Left colon (tissue), 2 donors: Measurements from ENCODE around the gene SLC38A1. TPM values are rescaled to one million over a fixed set of nuclear protein-coding genes. Genes with fewer than 3 reads are reported as not detected.
"Not testable (repeated sequence)": the region's sequence is repeated elsewhere in the genome, so short reads cannot be mapped to it uniquely, and the experiment has no call there.

ENCODE experiments used
- ATAC-seq: fragments of 200-7000 bp; cut with Tn5 transposase; one replicate; pipeline ENCODE4 v1.9.1; 2020; ENCODE audit warnings: mild to moderate bottlenecking, moderate library complexity
- DNase-seq, 2 donors: peaks; one replicate each; pipeline ENCODE4 v3.0.0-alpha.2; 2020
- intact Hi-C, 2 donors: fragments of 100-400 bp; cut with DNase I in 1 of 2; cut with micrococcal nuclease in 1 of 2; formaldehyde crosslinking; loops; one replicate each; pipeline versions ENCODE4 v1.11.2 to v1.14.0; 2022; cut with DNase I, micrococcal nuclease
- total RNA-seq, 2 donors: library from RNA; stranded (reverse); fragmentation: NEBNext Ultra II Directional; extraction: Animal tissue kit (Norgen Biotek cat#: 25700); gene quantifications; one replicate each; pipeline ENCODE4 v1.2.1, GENCODE V29; 2021
- donor health status: DM: no; HTN: no; CAD: no.
- donor health status: DM: yes; HTN: yes; CAD: no.

Gene SLC38A1
- total RNA-seq, 2 donors from 2014 or later: 126 to 149 TPM

DNA sequence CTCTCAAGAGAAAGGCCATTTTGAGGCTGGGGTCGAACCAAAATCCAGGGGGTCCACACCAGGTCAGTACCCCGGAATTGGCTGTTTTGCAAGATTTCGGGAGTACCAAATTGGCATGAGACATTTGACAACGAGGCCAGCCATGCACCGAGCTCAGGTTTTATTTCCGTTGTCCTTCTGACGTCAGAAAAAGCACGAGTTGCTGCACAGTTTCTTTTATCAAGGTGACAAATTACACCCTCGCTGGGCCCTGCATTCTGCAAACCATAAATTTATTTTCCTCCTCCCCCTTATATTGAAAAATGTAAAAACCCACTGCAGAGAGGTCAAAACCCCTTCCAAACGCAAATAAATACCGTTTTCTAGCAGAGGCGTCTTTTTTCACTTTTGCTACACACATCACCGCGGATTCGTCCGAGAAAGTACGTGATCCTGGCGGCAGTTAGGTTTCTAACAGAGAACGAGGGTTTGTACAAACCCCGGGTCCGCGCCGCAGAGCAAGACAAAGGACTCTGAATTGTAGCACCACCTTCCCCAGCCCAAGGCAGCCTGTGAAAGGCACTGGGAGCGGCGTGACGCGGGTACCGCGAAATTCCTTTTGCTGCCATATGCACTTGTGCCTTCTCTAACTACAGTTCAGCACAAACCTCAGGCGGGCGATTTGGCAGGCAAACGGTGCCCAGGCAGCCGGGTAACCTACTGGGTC, 1.8 kb downstream of the SLC38A1 start:
- peak; percentile 42 for ATAC-seq
- intact Hi-C loops: loop anchor here in 1 of 2 donors (5.0 kb wide), 1 partner anchor 45 kb away; no protein-coding TSS in a partner anchor
- DNase-seq: peak; percentile 71 to 78

DNA sequence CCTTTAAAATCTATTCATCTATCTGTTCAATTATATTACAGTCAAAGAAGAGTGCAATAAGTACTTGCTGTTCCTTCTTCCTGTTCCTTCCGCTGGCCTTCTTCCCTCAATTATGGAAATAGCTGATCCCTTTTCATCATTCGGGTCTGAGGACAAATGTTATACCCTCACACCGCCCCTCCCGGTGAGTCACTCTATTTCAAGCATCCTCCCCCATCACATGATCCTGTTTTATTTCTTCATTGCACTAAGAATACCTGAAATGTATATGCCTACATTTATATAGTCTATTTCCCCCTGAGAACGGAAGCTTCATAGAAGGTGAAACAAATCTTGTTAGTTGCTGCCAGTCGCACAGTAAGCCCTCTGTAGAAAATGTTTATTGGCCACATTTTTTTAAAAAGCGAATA, 2.5 kb downstream of the SLC38A1 start:
- intact Hi-C loops: loop anchor here in 1 of 2 donors (5.0 kb wide), 1 partner anchor 44 kb away; no protein-coding TSS in a partner anchor
- peak; percentile 28 for ATAC-seq
- DNase-seq: peak; percentile 52 to 65

DNA sequence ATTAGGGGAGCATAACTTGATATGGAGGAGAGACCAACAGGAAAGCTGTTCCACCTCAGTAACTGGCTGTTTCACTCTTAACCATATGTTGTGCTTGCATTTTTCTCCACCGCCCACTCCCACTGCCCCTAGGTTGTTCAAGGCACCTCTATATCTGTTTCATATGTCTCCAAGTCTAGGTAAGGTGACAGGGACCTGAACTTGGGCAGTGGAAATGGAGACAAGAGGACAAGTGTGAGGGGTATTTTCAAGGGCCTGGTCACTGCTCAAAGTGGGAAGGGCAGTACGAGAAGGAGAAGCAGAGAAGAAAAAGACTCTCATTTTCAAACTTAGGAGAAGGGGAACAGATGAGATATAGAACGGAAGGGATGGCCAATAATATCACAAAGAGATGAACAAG, 3.1 kb downstream of the SLC38A1 start:
- intact Hi-C loops: loop anchor here in 1 of 2 donors (5.0 kb wide), 1 partner anchor 43 kb away; no protein-coding TSS in a partner anchor
- ATAC-seq (no peak), DNase-seq (no peak)

DNA sequence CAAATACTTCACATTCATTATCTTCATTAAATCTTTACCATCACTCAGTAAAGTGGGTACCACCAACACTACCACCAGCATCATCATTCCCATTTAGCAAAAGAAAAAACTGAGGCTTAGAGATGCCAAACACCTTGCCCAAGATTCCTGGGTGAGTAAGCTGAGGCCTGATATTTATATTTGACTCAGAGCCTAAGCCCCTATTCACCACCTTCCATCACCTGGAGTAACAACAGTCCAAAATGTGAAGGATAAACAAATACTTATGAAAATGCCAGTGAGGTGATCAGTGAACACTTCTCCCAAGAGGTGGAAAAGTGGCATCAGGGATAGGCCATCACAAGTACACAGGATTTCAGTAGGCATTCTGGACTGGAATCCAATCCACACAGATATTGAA, 3.7 kb downstream of the SLC38A1 start:
- DNase-seq (no peak), ATAC-seq (no peak)
- intact Hi-C loops: loop anchor here in 1 of 2 donors (5.0 kb wide), 1 partner anchor 43 kb away; no protein-coding TSS in a partner anchor

DNA sequence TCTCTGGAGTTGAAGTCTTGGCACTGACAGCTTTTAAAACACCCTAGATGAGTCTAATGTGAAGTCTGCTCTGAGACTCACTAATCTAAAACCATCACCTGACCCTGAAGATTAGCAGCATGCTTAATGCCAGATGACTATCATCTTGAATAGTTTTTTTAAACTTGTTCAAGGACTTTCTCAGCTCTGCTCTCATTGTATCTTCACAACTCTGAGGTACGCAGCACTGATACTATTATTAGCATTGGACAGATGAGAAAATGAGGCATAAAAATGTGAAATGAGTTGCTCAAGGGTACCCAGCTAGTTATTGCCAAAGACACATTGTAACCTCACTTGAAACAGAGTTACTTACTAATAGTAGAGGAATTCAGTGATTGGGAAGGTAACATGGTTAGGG, 4.8 kb downstream of the SLC38A1 start:
- ATAC-seq (no peak), DNase-seq (no peak)
- intact Hi-C loops: no loop called here

DNA sequence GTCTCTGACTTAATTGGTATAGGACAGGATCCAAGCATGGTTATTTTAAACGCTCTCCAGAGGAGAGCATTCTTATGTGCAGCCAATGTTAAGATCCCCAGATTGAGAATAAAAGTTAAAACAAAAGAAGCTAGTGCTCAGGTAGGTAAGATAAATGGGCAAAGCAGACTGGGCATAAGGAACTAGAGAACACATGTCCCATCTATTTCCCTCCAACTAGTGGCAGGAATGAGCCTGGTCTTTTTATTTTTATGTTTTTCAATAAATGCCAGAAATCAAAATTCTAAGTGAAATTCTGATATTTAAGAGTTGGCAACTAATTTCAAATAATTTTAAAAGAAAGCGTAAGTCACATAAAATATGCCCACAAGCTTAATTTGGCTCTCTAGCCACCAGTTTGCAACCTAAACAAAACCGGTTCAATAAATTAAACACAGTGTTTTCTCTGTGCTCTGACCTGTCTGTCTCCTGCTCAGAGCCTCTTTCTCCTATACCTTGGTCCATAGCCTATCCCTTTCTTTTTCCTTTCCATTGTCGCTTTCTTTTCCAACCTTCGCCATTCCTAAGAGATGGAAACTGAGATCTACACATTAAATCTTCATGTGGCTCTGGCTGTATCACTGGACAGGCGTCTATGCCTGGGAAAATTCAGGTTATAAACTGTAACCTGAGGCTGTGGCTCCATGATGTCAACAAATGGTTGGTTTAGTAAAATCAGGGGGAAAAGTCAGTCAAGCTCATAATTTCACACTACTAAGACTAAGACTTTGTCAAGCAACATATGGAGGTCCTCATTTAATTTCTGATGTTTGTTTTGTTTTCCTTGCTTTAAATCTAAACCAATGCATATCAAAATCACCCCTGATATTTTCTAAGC, 5.5 kb downstream of the SLC38A1 start:
- ATAC-seq: no peak
- intact Hi-C loops: no loop called here
- DNase-seq: no peak

DNA sequence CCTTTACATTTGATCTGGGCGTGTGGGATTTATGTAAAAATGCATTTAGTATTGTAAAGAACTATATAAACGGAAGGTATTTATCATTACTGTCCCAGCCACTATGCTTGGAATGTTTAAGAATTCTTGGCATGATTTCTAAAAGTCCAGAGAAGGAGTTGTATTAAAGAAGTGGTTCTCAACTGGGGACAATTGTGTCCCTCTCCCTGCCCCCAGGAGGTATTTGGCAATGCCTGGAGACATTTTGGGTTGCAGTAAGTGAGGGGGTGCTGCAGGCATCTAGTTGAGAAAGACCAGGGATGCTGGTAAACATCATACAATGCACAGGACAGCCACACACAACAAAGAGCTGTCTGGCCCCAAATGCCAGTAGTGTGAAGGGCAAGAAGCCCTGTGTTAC, 7.2 kb downstream of the SLC38A1 start:
- intact Hi-C loops: no loop called here
- no peak for ATAC-seq
- no peak for DNase-seq

DNA sequence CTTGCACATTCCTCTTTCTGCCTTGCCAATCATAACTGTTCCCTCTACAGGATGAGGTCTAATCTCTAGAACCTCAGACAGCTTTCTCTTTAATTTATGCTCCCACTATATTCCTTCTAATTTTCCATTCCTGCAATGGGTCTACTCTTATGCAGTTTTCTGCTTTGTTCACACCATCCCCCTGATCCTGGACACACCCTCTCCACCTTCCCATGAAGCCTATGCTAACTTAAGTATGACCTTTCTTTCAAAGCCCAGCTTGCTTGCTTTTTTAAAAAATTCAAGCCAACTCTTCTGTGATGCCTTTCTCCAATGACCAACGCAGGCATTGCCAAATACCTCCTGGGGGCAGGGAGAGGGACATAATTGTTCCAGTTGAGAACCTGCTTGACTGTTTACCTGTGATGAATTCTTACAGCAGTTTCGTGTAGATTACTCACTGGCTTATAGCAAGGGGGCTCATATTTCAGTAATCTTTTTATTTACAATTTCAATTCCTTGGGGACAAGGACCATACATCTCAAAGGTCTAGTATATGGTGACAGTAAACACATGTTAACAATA, 7.8 kb downstream of the SLC38A1 start:
- ATAC-seq (no peak), DNase-seq (no peak)
- intact Hi-C loops: no loop called here

DNA sequence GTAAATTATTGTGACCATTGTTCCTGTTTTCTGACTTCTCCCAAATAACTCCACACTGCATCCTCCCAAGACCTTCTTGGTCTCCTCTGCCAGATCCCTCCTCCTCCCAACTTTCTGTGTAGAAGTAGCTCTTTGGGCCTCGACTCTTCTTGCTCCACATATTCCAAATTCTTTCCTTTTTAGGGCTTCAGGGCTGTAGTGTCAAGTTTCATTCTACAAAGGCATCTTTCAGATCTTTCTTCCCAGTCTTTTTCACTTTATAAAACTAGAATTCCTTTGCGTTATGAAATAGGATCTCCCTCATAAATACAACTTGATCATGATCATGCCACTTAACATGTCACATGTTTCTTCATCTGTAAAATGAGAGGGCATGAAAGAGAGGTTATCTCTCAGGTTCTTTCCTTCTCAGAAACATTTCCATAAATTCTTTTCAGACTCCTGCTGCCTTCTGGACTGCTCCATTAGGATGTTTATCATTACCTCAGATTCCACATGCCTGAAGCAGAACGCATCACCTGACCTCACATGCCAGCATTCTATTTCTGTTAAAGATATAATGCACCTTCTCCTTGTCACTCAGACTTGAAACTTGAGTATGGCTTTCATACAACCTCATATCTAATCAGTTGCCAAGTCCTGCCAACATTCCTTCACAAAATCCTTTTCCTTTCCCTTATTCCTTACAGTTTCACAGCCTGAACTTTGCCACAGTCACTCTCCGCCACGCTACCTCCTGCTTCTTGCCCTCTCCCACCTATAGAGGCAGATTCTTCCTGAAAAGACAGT, 8.5 kb downstream of the SLC38A1 start:
- DNase-seq: no peak
- intact Hi-C loops: no loop called here
- ATAC-seq: no peak

DNA sequence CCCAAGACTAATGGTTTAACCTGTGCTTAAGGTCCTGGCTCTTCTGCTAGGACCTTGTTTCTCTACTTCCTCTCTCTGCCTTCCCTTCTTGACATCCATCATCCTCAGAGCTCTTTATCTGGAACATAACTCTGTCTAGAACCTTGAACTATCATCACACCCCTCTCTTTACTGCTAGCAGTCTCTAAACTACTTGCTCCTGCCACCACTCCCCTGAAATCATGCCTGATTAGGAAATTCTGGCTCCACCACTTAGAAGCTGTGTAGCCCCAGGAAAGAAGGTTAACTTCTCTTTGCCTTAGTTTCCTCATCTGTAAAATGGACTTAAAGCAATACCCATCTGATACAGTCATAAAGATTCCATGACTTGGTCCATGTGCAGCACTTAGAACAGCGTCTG, 9.1 kb downstream of the SLC38A1 start:
- intact Hi-C loops: no loop called here
- DNase-seq (no peak), ATAC-seq (peak; percentile 55)

DNA sequence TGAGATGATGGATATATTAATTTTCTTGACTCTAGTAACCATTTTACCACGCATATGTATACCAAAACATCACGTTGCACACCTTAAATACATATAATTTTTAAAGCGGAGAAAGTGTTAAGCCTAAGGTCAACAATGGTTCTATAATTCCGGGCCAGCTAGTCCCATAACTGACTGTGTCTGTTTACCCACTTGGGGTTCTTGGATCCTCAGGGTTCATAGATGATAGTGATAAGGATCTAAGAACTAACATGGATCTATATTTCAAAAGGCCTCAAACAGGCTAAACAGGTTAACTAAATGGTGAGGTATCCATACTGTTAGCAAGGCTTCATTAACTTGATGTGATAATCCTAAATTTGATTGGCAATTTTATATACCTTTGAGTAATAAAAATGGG, 9.8 kb downstream of the SLC38A1 start:
- ATAC-seq: peak; percentile 45
- intact Hi-C loops: no loop called here

DNA sequence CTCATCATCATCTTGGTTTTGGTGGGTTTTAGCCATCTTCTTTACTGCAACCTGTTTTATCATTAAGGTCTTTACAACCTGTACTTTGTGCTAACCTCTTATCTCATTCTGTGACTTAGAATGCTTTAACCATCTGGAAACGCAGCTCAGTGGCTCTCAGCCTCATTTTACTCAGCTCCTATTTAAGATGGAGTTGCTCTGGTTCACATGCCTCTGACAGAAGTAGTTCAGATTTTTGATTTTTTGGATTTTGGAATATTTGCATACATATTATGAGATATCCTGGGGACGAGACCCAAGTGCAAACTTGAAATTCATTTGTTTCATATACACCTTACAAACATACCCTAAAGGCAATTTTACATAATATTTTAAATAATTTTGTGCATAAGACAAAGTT, 10.7 kb downstream of the SLC38A1 start:
- DNase-seq (no peak), ATAC-seq (no peak)
- intact Hi-C loops: no loop called here

More for the DNA sequence above, 9.8 kb downstream of the SLC38A1 start:
- DNase-seq: no peak

DNA sequence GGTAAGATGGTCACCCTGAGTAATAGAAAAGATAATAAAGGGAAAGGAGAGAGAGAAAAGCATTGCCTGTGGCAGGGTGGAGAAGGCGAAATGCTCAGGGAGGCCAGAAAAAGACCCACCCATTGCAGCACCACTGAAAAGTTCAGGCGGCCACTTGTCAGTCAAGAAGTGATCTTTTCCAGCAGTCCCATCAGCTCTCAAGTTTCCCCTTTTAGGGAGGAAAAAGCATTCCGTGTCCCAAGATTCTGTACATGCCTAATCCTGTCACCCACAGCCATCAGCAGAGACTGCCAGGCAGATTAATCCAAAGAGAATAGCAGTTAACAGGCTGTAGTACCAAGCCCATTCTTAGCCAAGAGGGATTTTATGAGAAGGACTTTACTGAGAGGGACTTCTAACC, 11.9 kb downstream of the SLC38A1 start:
- ATAC-seq (no peak), DNase-seq (no peak)
- intact Hi-C loops: no loop called here

DNA sequence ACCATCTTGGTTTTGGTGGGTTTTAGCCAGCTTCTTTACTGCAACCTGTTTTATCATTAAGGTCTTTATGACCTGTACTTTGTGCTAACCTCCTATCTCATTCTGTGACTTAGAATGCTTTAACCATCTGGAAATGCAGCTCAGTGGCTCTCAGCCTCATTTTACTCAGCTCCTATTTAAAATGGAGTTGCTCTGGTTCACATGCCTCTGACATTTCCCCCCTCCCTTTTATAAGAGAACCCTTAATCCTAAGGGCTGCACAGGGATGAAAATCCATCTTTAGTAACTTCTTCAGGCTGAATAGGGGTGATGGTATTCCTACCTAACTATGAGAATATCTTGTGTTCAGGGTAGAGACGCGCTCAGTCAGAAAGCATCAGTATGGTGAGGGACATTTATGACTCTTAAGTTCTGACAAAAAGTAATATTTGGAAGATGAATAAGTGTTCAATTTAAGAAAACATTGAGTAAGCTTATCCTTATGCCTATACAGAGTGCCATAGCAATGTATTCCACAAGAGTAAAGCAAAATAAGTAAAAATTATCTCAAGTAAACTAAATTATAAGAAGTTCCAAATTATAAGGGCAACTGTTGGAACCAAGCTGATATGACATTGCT, 15.2 kb downstream of the SLC38A1 start:
- intact Hi-C loops: no loop called here
- no peak for ATAC-seq

DNA sequence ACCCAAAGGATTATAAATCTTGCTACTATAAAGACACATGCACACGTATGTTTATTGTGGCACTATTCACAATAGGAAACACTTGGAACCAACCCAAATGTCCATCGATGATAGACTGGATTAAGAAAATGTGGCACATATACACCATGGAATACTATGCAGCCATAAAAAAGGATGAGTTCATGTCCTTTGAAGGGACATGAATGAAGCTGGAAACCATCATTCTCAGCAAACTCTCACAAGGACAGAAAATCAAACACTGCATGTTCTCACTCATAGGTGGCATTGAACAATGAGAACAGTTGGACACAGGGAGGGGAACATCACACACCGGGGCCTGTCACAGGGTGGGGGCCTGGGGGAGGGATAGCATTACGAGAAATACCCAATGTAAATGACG, 16.8 kb downstream of the SLC38A1 start:
- ATAC-seq, intact Hi-C loops, DNase-seq: not testable (repeated sequence)

More for the DNA sequence above, 15.2 kb downstream of the SLC38A1 start:
- DNase-seq: no peak

DNA sequence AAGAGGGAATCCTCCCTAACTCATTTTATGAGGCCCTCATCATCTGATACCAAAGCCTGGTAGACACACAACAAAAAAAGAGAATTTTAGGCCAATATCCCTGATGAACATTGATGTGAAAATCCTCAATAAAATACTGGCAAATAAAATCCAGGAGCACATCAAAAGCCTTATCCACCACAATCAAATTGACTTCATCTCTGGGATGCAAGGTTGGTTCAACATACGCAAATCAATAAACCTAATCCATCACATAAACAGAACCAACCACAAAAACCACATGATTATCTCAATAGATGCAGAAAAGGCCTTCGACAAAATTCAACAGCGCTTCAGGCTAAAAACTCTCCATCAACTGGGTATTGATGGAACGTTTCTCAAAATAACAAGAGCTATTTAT, 18.9 kb downstream of the SLC38A1 start:
- ATAC-seq, intact Hi-C loops, DNase-seq: not testable (repeated sequence)

DNA sequence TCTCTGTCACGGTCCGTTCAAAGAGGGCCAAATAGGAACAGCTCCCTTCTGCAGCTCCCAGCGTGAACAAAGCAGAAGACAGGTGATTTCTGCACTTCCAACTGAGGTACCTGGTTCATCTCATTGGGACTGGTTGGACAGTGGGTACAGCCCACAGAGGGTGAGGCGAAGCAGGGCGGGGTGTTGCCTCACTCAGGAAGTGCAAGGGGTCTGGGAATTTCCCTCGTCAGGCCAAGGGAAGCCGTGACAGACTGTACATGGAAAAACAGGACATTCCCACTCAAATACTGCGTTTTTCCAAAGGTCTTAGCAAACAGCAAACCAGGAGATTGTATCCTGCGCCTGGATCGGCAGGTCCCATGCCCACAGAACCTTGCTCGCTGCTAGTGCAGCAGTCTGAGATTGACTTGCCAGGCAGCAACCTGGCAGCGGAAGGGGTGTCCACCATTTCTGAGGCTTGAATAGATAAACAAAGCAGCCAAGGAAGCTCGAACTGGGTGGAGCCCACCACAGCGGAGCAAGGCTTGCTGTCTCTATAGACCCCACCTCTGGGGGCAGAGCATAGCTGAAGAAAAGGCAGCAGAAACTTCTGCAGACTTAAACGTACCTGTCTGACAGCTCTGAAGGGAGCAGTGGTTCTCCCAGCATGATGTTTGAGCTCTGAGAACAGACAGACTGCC, 22.7 kb downstream of the SLC38A1 start:
- intact Hi-C loops: no loop called here
- DNase-seq (no peak), ATAC-seq (no peak)

DNA sequence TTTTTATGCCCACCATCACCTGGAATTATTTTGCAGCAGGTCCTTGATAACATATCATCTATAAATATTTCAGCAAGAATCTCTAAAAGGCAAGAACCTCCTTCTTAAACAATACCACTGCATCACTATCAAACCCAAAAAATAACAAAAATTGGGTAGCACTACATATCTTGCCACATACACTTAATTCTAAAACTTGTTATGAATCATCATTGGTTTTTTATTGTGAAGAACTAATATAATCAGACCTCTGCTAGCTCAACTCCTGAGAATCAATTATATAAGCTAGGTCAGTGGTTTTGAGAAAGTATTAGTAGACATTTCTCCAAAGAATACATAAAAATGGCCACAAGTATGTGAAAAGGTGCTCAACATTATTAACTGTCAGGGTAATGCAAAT, 23.8 kb downstream of the SLC38A1 start:
- ATAC-seq (no peak), DNase-seq (no peak)
- intact Hi-C loops: no loop called here
